Limb (tissue), 2 donors: Measurements from ENCODE around the gene APCDD1L.
"Not testable (repeated sequence)": the region's sequence is repeated elsewhere in the genome, so short reads cannot be mapped to it uniquely, and the experiment has no call there.

Source experiments
- DNase-seq, 2 donors: peaks; one replicate each; pipeline ENCODE4 v3.0.0-alpha.2; 2016; ENCODE audit errors: extremely low spot score in 2 of 2

The APCDD1L gene

GRCh38 chr20:58545565-58546415, 30.6 kb upstream of the APCDD1L start:
- DNase-seq, result no peak

- no peak for DNase-seq
Observed at GRCh38 chr20:58544891-58545290, 29.7 kb upstream of the APCDD1L start.

- DNase-seq, result peak in 1 of 2 donors; percentile 55
Observed at GRCh38 chr20:58544286-58544685, 29.1 kb upstream of the APCDD1L start.

- DNase-seq, result no peak
Observed at GRCh38 chr20:58543274-58543673, 28.1 kb upstream of the APCDD1L start.

GRCh38 chr20:58542411-58543095, 27.4 kb upstream of the APCDD1L start:
- DNase-seq, result no peak

- not testable (repeated sequence) for DNase-seq
Observed at GRCh38 chr20:58542034-58542410, 26.8 kb upstream of the APCDD1L start.

GRCh38 chr20:58538752-58539151, 23.6 kb upstream of the APCDD1L start:
- DNase-seq, result no peak

- no peak for DNase-seq
Observed at GRCh38 chr20:58537831-58538230, 22.6 kb upstream of the APCDD1L start.

- DNase-seq, result no peak
Observed at GRCh38 chr20:58536289-58536688, 21.1 kb upstream of the APCDD1L start.

GRCh38 chr20:58531657-58532056, 16.5 kb upstream of the APCDD1L start:
- no peak for DNase-seq

GRCh38 chr20:58531063-58531462, 15.9 kb upstream of the APCDD1L start:
- DNase-seq, result no peak

GRCh38 chr20:58528412-58528811, 13.2 kb upstream of the APCDD1L start:
- no peak for DNase-seq

- no peak for DNase-seq
Observed at GRCh38 chr20:58526411-58526810, 11.2 kb upstream of the APCDD1L start.

- peak in 1 of 2 donors; percentile 11 for DNase-seq
Observed at GRCh38 chr20:58524814-58525213, 9.6 kb upstream of the APCDD1L start.

GRCh38 chr20:58523971-58524315, 8.7 kb upstream of the APCDD1L start:
- DNase-seq, result no peak

- peak in 1 of 2 donors; percentile 32 for DNase-seq
Observed at GRCh38 chr20:58523072-58523970, 8.1 kb upstream of the APCDD1L start.

GRCh38 chr20:58522666-58523065, 7.5 kb upstream of the APCDD1L start:
- DNase-seq, result peak in 1 of 2 donors; percentile 26

GRCh38 chr20:58521763-58522162, 6.6 kb upstream of the APCDD1L start:
- DNase-seq, result peak in 1 of 2 donors; percentile 6

GRCh38 chr20:58519940-58520712, 4.9 kb upstream of the APCDD1L start:
- DNase-seq, result peak in 1 of 2 donors; percentile 2

GRCh38 chr20:58518896-58519593, 3.8 kb upstream of the APCDD1L start:
- DNase-seq, result peak in 1 of 2 donors; percentile 13
